KG1 (cell line): Measurements from ENCODE around the gene KCNJ12.
"Not testable (repeated sequence)": the region's sequence is repeated elsewhere in the genome, so short reads cannot be mapped to it uniquely, and the experiment has no call there.

ENCODE experiments used
- DNase-seq: peaks from one replicate; lab custom pipeline; 2025; lab: John Stamatoyannopoulos, UW

KCNJ12 gene

DNA sequence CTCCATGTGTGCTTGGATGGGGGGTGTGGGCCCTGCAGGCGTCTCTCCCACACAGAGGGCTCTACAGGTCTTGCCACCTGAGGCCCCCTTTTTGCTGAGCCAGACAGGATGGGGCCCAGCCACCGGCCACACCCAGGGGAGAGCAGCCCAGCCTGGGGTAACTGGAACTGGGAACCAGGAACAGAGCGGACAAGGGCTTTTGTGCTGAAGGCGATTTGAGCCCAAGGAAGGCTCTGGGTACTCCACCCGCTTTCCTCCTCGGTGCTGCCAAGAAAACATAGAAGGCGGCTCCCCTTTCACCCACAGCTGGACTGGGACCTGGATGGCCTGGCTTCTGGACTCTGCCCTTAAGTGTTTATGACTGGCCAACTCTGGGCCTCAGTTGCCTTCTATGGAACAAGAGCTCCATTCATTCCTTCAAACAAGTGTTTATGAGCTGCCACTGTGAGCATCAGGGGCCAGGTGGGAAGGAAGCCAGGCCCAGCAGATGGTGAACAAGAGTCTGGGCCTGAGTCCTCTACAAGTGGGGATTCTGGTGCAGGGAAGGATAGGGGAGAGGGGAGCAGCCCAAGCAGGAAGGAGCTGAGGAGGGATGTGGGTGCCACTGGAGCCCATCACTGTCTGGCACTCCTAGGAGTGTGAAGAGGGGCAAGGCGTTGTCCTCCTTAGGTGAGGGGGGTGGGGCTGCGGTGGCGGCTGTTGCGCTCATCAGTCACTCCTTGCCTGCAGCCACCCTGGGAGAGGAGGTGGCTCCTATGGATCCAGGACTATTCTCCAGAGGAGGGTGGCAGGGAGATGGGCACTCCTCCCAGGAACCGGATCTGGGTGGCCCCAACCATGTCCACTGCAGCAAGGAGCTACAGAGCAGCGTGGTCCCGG is 46.4 kb downstream of the KCNJ12 start:
- not testable (repeated sequence) for DNase-seq

DNA sequence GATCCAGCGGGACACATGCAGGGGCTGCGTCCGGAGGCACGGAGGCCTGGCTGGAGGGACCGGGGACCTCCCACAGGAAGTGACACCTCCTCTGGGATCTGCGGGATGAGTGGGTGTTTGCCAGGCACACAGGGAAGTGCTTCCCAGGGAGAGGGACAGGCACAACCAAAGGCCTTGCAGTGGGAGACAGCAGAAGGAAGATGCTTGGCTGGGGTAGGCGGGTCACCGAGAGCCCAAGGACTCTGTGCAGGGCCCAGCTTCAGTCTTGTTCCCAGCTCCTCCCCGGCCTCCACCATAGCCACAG is 47.0 kb downstream of the KCNJ12 start:
- not testable (repeated sequence) for DNase-seq

DNA sequence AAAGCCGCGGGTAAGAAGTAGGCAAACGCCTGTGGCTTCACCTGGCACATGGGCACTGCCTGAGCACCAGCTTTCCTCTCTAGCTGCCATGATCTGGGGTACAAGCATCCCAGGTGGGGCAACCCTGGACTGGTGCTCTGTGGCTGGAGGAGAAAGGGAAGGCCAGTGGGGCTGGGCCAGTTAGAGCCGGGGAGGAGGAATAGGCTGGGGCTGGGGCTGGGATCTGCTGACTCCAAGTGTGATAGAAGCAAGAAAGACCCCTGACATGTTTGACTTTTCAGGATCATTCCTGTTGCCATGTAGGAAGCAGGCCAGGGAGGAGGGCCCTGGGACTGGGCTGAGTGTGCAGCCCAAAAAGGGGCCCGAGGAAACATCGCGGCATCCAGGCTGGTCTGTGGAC is 48.5 kb downstream of the KCNJ12 start:
- not testable (repeated sequence) for DNase-seq

DNA sequence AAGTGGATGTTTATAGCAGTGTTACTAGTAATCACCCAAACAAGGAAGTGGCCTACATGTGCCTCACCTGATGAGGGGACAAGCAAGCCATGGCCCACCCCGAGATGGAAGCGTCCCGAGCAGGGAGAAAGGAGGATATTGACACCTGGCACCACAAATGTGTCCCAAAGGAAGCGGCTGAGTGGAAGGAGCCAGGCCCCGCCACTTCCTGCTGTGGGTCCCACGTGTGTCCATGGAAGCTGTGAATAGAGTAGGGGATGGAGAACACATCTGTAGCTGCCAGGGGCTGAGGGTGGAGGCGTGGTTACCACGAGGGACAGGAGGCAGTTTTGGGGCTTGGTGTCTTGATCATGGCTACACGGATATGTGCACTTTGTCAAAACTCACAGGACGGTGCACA is 49.2 kb downstream of the KCNJ12 start:
- no peak for DNase-seq

DNA sequence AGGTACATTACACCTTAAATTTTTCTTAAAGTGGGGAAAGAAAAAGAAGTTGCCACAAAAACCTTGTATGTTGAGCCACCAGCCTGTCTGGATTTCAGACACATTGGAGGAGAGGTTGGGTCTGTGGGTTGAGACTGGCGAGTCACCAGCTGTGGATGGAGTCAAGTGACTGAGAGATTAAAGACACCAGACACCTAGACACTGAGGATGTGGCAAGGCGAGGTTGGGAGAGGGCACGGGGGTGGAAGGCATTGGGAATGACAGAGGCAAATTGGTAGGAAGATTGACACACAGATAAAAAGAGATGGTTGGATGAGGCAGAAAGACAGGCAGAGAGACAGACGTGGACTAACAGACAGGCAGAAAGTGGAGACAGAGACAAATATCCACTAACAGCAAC is 49.6 kb downstream of the KCNJ12 start:
- no peak for DNase-seq

DNA sequence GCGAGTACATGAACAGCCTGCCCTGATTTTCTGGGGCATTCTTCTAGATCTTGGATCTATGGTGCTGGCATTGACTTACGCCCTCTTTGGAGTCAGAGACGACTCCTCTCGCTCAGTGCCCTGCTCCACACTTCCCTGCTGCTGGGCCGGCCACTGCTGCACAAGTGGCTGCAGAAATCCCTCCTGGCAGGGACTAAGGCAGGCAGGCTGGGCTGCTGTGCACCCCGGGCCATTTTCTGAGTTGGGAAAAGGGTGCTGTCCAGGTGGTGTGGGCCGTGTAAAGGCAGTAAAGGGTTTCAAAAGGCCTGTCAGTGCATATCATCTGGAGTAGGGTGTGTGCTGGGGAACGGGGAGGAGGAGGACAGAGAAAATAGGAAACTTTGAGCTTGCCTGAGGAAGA is 50.1 kb downstream of the KCNJ12 start:
- DNase-seq, result not testable (repeated sequence)

DNA sequence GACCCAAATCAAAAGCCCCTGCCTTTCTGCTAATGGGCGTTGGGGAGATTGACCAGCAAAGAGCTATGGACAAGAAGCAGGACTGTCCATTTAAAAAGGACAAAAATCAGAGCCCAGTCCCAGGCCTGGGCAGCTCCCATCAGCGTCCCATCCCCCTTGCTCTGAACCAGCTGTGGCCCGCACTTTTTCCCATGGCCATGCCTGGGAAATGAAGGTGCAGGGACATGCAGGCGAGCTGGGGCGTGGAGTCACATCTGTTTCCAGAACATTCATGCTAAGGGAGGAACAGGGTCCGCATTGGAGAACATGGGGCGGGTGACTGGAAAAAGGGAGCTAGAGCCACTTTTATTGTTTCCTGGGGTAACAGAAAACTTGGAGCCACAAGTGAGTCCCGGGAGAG is 50.7 kb downstream of the KCNJ12 start:
- not testable (repeated sequence) for DNase-seq

DNA sequence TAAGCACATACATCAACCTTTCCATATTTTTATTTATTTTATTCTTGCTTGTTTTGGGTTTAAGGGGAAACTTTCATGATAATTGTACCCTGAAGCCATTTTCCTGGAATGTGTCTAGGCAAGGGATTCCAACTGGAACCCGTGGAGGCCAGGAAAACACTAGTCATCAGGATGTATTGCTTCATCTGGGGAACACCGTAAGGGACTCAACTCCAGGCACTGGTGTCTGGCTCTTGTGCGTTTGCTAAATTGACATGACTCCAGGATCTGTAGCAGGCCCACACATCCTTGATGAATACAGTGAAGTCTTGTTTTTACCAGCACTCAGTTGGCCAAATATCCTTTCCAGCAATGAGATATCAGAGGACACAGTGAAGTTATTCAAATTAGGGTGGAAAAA is 51.6 kb downstream of the KCNJ12 start:
- not testable (repeated sequence) for DNase-seq

DNA sequence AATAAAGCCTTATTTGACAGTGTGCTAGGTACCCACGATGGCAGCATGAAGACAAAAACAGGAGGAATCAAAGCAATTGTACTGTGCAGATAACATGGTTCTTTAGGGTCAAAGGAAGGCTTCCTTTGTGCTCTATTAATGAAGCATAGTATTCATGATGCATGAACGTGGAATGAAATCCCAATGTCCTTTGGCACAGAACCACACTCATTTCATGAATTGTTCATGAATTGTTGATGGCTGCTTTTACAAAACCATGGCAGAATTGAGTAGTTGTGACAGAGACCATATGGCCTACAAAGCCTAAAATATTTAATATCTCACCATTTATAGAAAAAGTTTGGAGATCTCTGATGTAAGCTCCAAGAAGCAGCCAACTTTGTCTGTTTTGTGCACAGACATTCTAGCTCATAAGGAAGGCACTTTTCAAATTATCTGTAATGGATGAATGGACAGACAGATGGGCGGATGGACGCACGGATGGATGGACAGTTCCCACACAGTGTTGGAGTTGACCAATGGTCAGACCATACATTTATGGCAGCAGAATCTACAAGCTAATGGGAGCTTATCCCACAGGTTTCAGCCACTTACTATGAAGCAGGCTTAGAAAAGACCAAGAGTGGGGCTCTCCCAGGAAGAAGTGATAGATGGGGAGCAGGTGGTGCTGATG is 52.7 kb downstream of the KCNJ12 start:
- DNase-seq, result not testable (repeated sequence)

DNA sequence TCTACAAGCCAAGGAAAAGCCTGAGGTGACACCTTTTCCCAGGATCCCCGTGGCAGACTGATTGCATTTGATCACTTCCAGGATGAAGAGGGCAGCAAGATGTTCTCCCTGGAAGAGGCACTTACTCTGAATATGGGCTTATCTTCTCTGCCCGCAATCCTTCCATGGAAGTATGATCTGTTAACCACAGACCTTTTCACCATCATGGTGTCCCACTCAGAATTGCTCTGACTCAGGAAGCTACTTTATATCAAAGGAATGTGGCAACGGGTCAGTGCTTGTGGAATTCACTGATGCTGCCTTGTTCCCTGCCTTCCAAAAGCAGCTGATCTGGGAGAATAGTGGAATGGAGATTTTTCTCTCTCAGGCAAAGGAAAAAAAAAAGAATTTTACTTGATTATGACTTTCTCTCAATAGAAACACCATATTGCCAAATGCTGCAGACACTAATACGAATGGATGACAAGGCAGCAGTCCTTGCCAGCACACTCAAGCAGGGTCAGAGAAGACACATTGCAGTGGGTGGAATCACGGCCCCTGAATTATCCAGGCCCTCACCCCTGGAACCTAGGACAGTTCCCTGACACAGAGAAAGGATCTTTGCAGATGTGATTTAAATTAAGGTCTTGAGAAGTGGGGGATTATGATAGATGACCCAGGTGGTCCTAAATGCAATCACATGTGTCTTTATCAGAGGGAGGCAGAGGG is 53.9 kb downstream of the KCNJ12 start:
- DNase-seq, result not testable (repeated sequence)

DNA sequence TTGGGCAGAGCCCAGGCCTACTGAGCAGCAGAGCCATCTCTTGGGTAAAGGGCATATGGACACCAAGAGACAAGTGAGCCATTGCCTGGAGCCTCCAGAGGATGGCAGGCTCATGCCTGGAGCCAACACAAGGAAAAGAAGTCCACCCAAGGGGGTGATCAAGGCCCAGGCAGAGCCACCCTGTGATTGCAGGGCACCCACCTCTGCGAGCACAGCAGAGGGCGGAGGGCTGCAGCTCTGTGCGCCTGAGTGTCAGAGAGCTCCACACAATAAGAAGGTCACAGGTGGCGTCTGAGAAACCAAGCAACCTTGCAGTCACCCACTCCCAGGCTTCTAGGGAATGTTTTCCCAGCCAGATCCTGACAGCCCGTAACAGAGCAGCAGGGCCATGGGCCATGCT is 57.8 kb downstream of the KCNJ12 start:
- not testable (repeated sequence) for DNase-seq

DNA sequence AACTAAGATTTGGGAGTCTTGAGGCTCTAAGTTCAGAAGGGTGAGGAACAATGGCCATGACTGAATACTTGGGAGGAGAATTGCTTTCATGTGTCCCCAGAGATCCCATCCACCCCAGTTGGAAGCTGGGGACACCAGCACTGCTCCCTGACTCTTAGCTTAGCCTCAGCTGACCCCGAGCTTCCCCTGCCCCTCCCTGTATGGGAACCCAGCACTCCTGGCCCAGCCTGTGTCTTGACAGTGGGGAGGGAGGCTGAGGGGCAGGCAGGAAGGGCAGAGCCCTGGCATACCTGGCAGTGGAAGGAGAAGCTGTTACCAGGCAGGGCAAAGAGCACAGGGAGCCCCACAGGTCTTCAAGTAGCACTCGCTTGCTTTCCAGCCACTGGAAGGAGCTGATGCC is 58.8 kb downstream of the KCNJ12 start:
- not testable (repeated sequence) for DNase-seq

DNA sequence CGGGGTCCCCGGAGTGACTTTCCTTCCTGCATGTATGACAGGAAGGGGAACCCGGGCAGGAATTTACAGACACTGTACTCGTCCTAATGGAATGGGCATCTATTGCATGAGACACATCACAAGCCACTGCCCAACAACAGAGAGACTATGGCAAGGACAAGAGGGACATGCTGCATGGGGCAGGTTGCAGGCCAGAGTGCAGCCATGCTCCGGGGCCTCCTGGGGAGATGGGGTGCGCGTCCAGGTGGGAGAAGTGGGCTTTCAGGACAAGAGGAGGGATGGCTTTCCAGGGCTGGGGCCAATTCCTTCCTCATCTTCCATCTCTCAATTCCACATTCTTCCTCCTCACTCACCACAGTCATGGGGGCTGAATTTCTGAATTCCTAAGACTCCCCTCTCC is 60.3 kb downstream of the KCNJ12 start:
- not testable (repeated sequence) for DNase-seq

DNA sequence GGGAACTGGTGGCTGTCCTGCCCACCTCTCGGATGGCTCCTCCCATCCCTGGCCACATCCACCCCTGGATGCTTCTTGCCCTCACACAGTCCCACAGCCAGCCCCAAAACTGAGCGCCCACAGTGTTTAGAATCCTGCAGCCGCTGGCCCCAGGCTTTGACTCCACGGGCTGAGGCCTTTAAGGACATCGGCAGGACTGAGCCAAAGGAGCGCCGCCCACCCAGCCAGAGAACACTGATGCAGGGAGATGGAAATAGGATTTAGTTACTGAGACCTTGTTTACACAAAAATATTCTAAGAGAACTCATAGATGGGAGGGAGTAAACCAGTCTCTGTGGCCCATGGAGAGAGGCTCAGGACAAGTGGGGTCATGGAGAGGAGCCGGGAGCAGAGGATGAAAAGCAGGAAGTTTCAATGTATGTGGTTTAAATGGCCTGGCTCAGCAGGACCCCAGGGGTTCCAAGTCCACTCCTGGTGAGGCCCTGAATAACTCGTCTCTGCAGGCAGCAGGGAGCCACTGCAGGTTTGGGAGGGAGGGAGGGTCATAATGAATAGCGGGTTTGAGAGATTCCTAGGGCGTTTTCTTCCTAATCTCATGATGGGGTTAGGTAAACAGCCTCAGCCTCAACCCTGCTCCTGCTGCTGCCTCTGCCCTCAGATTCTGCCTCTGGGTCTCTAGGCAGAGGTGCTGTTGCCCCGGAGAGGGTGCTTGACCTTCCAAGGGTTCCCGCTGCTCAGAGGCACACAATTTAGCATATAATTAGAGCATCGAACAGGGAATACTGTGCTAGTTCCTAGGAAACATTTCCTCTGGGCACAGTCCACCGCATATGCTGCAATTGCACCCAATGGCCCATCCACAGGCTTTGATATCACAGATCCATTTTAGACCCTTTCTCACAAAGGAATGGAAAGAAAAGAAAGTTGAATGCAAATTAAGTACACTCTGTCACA is 61.0 kb downstream of the KCNJ12 start:
- not testable (repeated sequence) for DNase-seq

DNA sequence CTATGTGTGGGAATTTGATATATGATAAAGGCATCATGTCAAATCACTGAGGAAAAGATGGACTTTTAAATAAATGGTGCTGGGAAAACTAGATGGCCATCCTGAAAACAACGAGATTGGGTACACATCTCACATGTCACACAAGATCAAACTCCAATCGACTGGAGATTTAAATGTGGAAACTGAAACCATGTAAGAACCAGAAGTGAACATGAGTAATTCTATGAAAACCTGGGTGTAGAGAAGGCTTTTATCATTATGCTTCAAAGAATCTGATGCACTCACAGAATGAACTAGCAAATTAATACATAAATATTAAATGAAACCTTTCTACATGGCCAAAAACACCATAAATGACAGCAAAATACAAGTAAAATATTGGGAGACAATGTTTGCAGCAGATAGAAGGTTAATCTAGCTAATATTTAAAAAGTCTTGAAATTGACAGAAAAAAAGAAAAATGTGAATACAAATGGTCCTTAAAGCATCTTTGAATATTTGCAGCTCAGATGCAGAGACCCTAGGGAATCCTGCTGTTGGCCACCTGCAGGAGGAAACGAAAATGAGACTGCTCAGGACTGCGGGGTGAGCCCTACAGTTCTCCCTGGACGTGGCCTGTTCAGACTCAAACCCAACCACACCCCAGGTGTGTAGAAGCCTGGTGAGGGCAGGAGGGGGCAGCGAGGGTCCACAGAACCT is 62.3 kb downstream of the KCNJ12 start:
- not testable (repeated sequence) for DNase-seq

DNA sequence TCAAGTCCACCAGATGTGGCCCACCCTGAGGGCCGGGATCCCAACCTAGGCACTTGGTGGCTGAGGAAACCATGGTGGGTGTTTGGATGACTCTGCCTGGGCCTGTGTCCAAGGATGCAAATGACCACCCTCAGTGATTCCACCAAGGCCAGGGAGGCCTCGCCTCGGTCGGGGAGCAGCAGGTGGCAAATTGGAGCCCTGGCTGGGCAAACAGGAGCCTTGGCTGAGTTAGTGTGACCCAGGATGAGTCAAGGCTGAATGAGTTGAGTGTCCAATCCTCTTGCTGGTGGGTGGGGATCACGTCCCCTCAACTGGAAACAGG is 62.8 kb downstream of the KCNJ12 start:
- not testable (repeated sequence) for DNase-seq

DNA sequence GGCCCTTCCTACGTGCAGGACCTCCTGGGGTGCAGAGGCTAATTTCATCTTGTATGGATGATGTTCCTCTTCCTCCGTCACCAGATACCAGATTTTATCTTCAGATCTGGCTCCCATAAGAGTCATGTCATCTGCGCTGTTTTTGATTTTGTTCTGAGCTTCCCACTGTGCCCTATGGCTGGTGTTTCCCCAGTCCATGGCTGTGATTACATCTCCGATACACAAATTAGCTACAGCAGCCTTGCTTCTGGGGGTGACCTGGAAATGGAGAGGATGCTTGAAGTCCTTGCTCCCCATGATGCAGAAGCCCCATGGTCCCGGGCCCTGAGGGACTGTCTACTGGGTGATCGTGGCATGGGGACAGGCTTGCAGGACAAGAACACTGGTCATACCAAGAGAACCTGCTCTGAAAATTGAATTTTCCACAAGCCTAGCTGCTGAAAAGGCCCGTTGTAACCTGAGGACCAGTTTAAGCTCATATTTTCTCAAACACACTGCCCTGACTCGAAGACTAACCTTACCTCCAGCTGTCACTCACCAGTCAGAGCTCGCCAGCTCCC is 69.0 kb downstream of the KCNJ12 start:
- DNase-seq, result no peak

DNA sequence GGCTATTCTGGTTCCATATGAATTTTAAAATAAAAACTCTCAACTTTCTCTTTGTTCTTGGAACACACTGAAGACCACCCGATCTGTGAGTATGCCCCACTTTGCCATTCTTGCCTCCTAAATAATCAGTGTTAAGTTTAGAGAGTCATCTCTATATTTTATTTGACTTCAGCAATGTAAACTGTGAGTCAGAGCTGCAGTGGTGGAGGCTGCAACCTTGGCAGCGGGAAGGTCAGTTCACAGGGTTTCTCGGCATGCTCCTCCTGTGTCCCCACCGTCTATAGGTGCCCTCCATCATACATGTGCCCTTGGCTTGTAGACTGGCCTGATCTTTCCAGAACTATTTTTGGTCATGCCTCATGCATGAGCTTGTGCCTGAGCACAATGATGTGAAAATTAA is 71.4 kb downstream of the KCNJ12 start:
- not testable (repeated sequence) for DNase-seq

DNA sequence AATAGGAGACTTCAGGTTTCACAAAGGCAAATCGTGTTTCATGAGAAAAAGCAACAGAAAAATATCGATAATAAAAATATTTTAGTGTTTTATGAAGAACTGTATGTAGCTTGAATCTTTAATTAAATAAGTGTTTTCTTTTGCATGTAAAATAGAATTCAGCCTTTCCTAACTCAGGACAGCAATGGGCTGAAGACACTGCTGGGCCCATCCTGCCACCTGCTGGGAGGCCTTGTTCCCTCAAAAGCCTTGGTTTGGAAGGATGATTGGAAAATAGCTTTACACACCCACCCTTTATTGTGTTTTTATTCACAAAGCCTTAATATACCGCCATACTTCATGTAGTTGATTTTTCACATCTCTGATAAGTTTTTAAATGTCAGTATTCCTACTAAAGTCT is 73.7 kb downstream of the KCNJ12 start:
- DNase-seq, result not testable (repeated sequence)

DNA sequence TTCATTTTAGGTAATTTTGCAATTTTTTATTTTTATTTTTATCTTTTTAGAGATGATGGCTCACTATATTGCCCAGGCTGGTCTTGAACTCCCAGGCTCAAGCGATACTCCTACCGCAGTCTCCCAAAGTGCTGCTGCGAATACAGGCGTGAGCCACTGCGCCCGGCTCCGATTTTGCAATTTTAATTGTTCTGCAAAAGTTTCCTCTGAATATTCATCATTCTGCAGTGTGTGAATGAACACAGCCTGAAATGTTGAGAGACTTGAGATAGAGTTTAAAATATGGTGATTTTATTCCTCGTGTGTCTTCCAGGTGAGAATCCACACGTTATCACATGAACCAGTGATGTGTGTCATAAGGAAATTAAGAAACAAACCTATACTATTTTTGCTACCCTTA is 75.8 kb downstream of the KCNJ12 start:
- no peak for DNase-seq
